HG03565 (cell line): ENCODE results near the gene CHN2.
"Not testable (repeated sequence)": the region's sequence is repeated elsewhere in the genome, so short reads cannot be mapped to it uniquely, and the experiment has no call there.

Source experiments
- ATAC-seq: cut with Tn5 transposase; IDR thresholded peaks from one replicate; pipeline ENCODE4 v1.9.1; 2021; ENCODE audit warnings: mild to moderate bottlenecking, moderate library complexity; ENCODE audit not compliant: unreplicated experiment

CHN2 gene

GRCh38 chr7:29528526-29528925 lies 334.0 kb downstream of the CHN2 start:
- not testable (repeated sequence) for ATAC-seq
